Measurements from ENCODE around the gene SPATA9.

GRCh38 chr5:95638632-95639031 is 44.2 kb downstream of the SPATA9 start:
- TF ChIP-seq POLR2A (IDR thresholded peaks at IDR 0.05) (no peak), CTCF (IDR thresholded peaks at IDR 0.05) (no peak), POLR2AphosphoS5 (IDR thresholded peaks at IDR 0.05) (no peak), EP300 (IDR thresholded peaks at IDR 0.05) (no peak)

Measured in sigmoid colon (tissue), 4 donors.